Uterus (tissue), 4 donors: ENCODE data around the gene TSPAN5. TPM values are rescaled to one million over a fixed set of nuclear protein-coding genes. Genes with fewer than 3 reads are reported as not detected.

ENCODE experiments used
- DNase-seq, 2 donors: peaks; one replicate each; pipeline ENCODE4 v3.0.0-alpha.2; 2019 to 2020
- H3K27ac ChIP-seq, 2 donors: fragments of 200-600 bp; sonication (generic); 1 replicate in 1 of 2; 2 replicates in 1 of 2; pipeline ENCODE4 v1.5.1; 2016 to 2018
- H3K27me3 ChIP-seq, 2 donors: fragments of 200-600 bp; sonication (generic); one replicate each; pipeline ENCODE4 v1.5.1; 2018 to 2019; ENCODE audit warnings: control low read depth in 1 of 2
- H3K36me3 ChIP-seq, 2 donors: fragments of 200-600 bp; sonication (generic); one replicate each; pipeline ENCODE4 v1.5.1; 2019; ENCODE audit warnings: control low read depth in 1 of 2
- H3K4me1 ChIP-seq, 2 donors: fragments of 200-600 bp; sonication (generic); one replicate each; pipeline ENCODE4 v1.5.1; 2018 to 2019; ENCODE audit warnings: control low read depth in 1 of 2
- H3K4me3 ChIP-seq, 2 donors: fragments of 200-600 bp; sonication (generic); 1 replicate in 1 of 2; 2 replicates in 1 of 2; pipeline ENCODE4 v1.5.1; 2018 to 2019; ENCODE audit warnings: mild to moderate bottlenecking in 1 of 2
- H3K9me3 ChIP-seq, 2 donors: fragments of 200-600 bp; sonication (generic); one replicate each; pipeline ENCODE4 v1.5.1; 2019; ENCODE audit warnings: control low read depth in 1 of 2
- POLR2A ChIP-seq, 2 donors: fragments of 450-650 bp; IDR thresholded peaks; one replicate each; pipeline ENCODE4 v1.6.1; 2016; ENCODE audit warnings: antibody characterized with exemption in 2 of 2, mild to moderate bottlenecking in 1 of 2, moderate library complexity in 1 of 2
- intact Hi-C: fragments of 100-400 bp; cut with DNase I; formaldehyde crosslinking; loops from one replicate; pipeline ENCODE4 v1.15.1; 2023; ENCODE audit warnings: low total_unique reads
- total RNA-seq, 4 donors: library from RNA; depleted of rRNA in 3 of 4; stranded (reverse); fragments of >200 nt in 3 of 4; gene quantifications; one replicate each; pipeline versions ENCODE4 v1.1.0 to v1.2.4, GENCODE V29; 2014 to 2023
- TF ChIP-seq, protein P1 (sequence below), 4 experiments: fragments of 200-600 bp in 2 of 4; fragments of 450-650 bp in 2 of 4; sonication (generic) in 2 of 4; IDR thresholded peaks; one replicate each; pipeline ENCODE4 v1.5.1; 2016 to 2019; ENCODE audit warnings: antibody characterized with exemption in 4 of 4, mild to moderate bottlenecking in 2 of 4, moderate library complexity in 1 of 4
- donor health status: DM: yes; HTN: yes; CAD: no.

TSPAN5 gene
- total RNA-seq, 4 donors from 2014 or later = 15.9 to 45.3 (median 30.3) TPM

DNA sequence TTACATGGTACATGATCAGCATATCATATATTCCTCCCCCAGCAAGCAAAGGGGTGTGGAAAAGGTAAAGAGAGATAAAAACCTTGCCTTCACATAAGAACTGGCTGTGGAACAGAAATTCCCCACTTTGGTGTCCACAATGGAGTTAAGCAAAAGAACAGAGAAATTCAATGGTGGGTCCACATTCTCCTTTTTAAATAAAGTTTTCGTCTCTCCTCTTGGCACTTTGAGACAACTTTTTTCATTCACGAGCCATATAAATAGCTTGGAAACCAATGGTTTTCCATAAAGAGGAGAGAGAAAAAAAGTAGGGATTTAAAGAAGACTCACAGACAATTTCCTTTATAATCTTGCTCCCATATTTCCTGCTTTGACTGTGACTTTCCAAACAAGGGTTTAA lies 148.1 kb downstream of the TSPAN5 start:
- intact Hi-C loops = no loop called here
- H3K27ac ChIP-seq = peak overlapping the region; percentile 61 to 69
- no peak for TF ChIP-seq POLR2A (IDR thresholded peaks at IDR 0.05)
- TF ChIP-seq, protein P1, sequence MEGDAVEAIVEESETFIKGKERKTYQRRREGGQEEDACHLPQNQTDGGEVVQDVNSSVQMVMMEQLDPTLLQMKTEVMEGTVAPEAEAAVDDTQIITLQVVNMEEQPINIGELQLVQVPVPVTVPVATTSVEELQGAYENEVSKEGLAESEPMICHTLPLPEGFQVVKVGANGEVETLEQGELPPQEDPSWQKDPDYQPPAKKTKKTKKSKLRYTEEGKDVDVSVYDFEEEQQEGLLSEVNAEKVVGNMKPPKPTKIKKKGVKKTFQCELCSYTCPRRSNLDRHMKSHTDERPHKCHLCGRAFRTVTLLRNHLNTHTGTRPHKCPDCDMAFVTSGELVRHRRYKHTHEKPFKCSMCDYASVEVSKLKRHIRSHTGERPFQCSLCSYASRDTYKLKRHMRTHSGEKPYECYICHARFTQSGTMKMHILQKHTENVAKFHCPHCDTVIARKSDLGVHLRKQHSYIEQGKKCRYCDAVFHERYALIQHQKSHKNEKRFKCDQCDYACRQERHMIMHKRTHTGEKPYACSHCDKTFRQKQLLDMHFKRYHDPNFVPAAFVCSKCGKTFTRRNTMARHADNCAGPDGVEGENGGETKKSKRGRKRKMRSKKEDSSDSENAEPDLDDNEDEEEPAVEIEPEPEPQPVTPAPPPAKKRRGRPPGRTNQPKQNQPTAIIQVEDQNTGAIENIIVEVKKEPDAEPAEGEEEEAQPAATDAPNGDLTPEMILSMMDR (IDR thresholded peaks at IDR 0.05) = no peak

DNA sequence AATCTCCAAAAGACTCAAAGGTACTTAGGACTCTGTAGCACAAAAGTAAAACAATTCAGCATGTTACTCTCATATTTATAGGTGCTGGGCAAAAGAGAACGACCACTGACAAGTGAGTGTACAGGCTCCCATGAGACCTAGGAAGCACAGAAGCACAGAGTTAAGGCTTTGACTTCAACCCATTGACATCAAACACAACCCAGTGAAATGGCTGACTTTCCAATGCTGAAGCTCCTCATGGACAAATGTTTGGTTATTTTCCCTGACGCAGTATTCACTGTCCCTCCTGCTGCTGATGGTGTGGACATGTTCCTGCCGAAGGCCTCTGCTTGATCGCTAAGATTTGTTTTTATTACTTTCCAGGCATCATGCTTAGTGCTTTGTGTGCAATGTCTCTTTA lies 148.7 kb downstream of the TSPAN5 start:
- DNase-seq = no peak
- no peaks in the 10 kb centered on the region for H3K27me3 ChIP-seq
- intact Hi-C loops = no loop called here
- no peaks in the 10 kb centered on the region for H3K9me3 ChIP-seq
- H3K36me3 ChIP-seq = no peaks in the 10 kb centered on the region
- H3K27ac ChIP-seq = peak overlapping the region; percentile 61 to 69
- no peak for TF ChIP-seq POLR2A (IDR thresholded peaks at IDR 0.05)
- TF ChIP-seq, protein P1 (IDR thresholded peaks at IDR 0.05) = no peak
- H3K4me3 ChIP-seq = no peak overlapping the region
- peaks cover 0 to 5% of the 10 kb centered on the region in 2 donors for H3K4me1 ChIP-seq

More for the DNA sequence above, 148.1 kb downstream of the TSPAN5 start:
- Histone ChIP-seq H3K4me1 (peaks cover 0 to 5% of the 10 kb centered on the region in 2 donors), H3K27me3 (no peaks in the 10 kb centered on the region), H3K4me3 (no peak overlapping the region), H3K36me3 (no peaks in the 10 kb centered on the region), H3K9me3 (no peaks in the 10 kb centered on the region)
- DNase-seq = no peak

DNA sequence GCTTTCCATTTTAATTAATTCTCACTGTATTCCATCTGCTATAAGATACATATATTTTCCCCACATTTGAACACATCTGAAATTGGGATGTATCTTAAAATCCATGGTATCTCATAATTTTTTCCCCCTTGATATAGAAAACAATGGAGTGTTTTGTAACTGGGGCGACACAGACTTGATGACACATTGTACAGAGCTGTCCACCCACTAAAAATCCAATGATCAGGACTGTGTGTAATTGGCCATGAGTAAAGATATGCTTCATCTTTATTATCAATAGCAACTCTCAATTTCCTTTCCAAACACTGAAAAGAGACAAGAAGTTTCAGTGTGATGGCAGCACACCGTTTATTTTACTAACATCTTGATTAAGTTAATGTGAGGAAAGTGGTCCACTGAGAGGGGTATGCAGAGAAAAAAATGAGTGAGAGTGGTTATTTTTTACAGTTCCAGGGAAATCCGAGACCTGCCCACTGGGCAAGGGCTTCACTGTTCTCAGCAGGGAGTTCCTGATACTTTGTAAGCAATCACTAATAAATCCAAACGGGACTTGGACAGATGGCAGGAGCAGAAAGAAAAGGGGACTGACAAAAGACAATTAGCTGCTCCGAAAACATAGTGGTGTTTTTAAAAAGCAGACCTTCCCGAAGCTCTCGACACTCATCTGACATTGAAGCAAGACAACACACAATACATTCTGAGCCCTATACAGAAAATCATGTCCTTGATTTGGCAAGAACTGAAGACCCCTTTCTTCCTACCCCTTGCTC lies 149.4 kb downstream of the TSPAN5 start:
- TF ChIP-seq POLR2A (IDR thresholded peaks at IDR 0.05) = no peak
- TF ChIP-seq, protein P1 (IDR thresholded peaks at IDR 0.05) = no peak
- H3K9me3 ChIP-seq = no peaks in the 10 kb centered on the region
- peaks cover 0 to 5% of the 10 kb centered on the region in 2 donors for H3K4me1 ChIP-seq
- intact Hi-C loops = no loop called here
- no peaks in the 10 kb centered on the region for H3K27me3 ChIP-seq
- H3K36me3 ChIP-seq = no peaks in the 10 kb centered on the region
- no peak overlapping the region for H3K4me3 ChIP-seq
- H3K27ac ChIP-seq = peak overlapping the region; percentile 61 to 69
- DNase-seq = no peak

DNA sequence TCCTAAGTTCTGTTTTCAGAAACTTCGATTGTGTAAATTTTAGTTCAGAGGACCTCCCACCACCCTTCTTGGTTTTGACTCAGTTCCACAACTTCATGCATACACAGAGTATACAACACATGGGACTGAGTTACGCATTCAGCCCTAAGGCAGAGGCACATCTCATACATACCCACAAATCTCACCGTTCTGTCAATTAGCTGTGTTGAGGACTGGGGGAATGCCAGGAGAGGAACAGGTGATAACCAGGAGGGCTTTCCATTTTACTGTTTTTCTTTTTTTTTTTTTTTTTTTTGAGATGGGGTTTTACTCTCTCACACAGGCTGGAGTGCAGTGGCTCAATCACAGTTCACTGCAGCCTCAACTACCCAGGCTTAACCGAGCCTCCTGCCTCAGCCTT lies 150.2 kb downstream of the TSPAN5 start:
- Histone ChIP-seq H3K27ac (no peak overlapping the region), H3K4me3 (no peak overlapping the region), H3K27me3 (no peaks in the 10 kb centered on the region), H3K4me1 (peaks cover 0 to 5% of the 10 kb centered on the region in 2 donors), H3K9me3 (no peaks in the 10 kb centered on the region), H3K36me3 (no peaks in the 10 kb centered on the region)
- DNase-seq = no peak
- intact Hi-C loops = no loop called here
- TF ChIP-seq POLR2A (IDR thresholded peaks at IDR 0.05) = no peak
- TF ChIP-seq, protein P1 (IDR thresholded peaks at IDR 0.05) = no peak

DNA sequence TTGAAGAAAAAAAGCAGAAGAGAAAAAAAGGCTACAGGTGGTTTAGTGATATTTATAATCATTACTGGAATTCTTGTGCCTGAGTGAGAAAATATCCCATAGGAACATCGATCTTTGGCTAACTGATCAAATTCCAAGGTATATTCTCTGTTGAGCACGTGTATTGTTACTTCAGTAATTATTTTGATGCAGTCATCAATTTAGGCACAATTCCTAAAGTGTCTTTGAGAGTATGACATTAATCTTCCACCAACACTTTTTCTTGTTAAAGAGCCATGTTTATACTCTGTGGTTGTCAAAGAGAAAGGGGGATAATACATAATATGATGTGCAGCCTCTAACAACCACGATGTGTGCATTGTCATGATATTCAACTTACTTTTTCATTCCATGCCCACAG lies 151.1 kb downstream of the TSPAN5 start:
- DNase-seq = no peak
- no peak overlapping the region for H3K27ac ChIP-seq
- no peaks in the 10 kb centered on the region for H3K27me3 ChIP-seq
- H3K36me3 ChIP-seq = no peaks in the 10 kb centered on the region
- no peak for TF ChIP-seq POLR2A (IDR thresholded peaks at IDR 0.05)
- TF ChIP-seq, protein P1 (IDR thresholded peaks at IDR 0.05) = no peak
- H3K4me1 ChIP-seq = peaks cover 0 to 5% of the 10 kb centered on the region in 2 donors
- H3K9me3 ChIP-seq = no peaks in the 10 kb centered on the region
- intact Hi-C loops = no loop called here
- H3K4me3 ChIP-seq = no peak overlapping the region
